ENCODE results near the gene COL9A2.

- TF ChIP-seq CTCF (conservative IDR thresholded peaks at IDR 0.05) = no peak
- no peak for TF ChIP-seq EZH2 (IDR thresholded peaks at IDR 0.05; ENCODE audit: low read depth)
Observed at GRCh38 chr1:40337443-40337842, 20.4 kb upstream of the COL9A2 start.

Measured in PC-9 (cell line).